Loucy (cell line): ENCODE results near the gene DENND6A.

Experiments
- CTCF ChIP-seq: fragments of 200-600 bp; sonication (generic); conservative IDR thresholded peaks from 2 replicates; pipeline ENCODE4 v1.5.1; 2014; ENCODE audit warnings: mild to moderate bottlenecking, antibody characterized with exemption, low read length
- EZH2phosphoT487 ChIP-seq: fragments of 200-600 bp; IDR thresholded peaks from 2 replicates; pipeline ENCODE4 v1.6.1; 2018; ENCODE audit warnings: antibody characterized with exemption, mild to moderate bottlenecking, moderate library complexity, borderline replicate concordance

GRCh38 chr3:57622362-57622761, 70.5 kb downstream of the DENND6A start:
- TF ChIP-seq CTCF (no peak), EZH2phosphoT487 (no peak)
